H1 (cell line): ENCODE data around the gene ACOT9. TPM values are rescaled to one million over a fixed set of nuclear protein-coding genes. Genes with fewer than 3 reads are reported as not detected.

ENCODE experiments used
- CTCF ChIA-PET: fragments of 300-600 bp; sonication (Branson Sonifier 250); formaldehyde crosslinking; loops from one replicate; lab custom pipeline; 2021; ENCODE audit not compliant: partially characterized antibody; lab: Charles Lee
- POLR2A ChIA-PET: fragments of 300-600 bp; sonication (Branson Sonifier 250); formaldehyde crosslinking; loops from one replicate; lab custom pipeline; 2021; ENCODE audit warnings: inconsistent platforms; ENCODE audit not compliant: partially characterized antibody; lab: Charles Lee
- DNase-seq, 2 experiments: peaks; one replicate each; pipeline versions ENCODE4 v3.0.0 to v3.0.0-alpha.2; 2010 to 2022; ENCODE audit warnings: low spot score in 2 of 2, low read depth in 1 of 2, mixed read lengths in 1 of 2
- FAIRE-seq: peaks from 2 replicates; lab custom pipeline; 2011; peaks lifted over from hg19 to GRCh38; lab: Jason Lieb, UNC
- H2AFZ ChIP-seq: 2 replicates; pipeline ENCODE4 v1.8.1; 2012; ENCODE audit warnings: low read length, inconsistent platforms
- H2AK5ac ChIP-seq: 2 replicates; pipeline ENCODE4 v1.6.1; 2013; ENCODE audit warnings: low read depth, low read length
- H2BK120ac ChIP-seq: replicated peaks from 2 replicates; pipeline ENCODE3; 2013; ENCODE audit warnings: low read depth, low read length, inconsistent platforms
- H2BK12ac ChIP-seq: 2 replicates; pipeline ENCODE4 v1.6.1; 2013; ENCODE audit warnings: low read depth, low read length
- H2BK15ac ChIP-seq: 2 replicates; pipeline ENCODE4 v1.6.1; 2013; ENCODE audit warnings: low read length
- H2BK20ac ChIP-seq: 2 replicates; pipeline ENCODE4 v1.6.1; 2013; ENCODE audit warnings: low read length
- H2BK5ac ChIP-seq: 2 replicates; pipeline ENCODE4 v1.6.1; 2013; ENCODE audit warnings: low read depth, low read length
- H3K14ac ChIP-seq: 2 replicates; pipeline ENCODE4 v1.6.1; 2013; ENCODE audit warnings: inconsistent platforms; ENCODE audit not compliant: insufficient read length
- H3K18ac ChIP-seq: 2 replicates; pipeline ENCODE4 v1.6.1; 2013; ENCODE audit warnings: low read length; ENCODE audit errors: extremely low read depth
- H3K23ac ChIP-seq: 2 replicates; pipeline ENCODE4 v1.6.1; 2013; ENCODE audit warnings: inconsistent platforms; ENCODE audit not compliant: insufficient read length
- H3K23me2 ChIP-seq: 2 replicates; pipeline ENCODE4 v1.6.1; 2013; ENCODE audit warnings: low read depth, low read length
- H3K27ac ChIP-seq: 2 replicates; pipeline ENCODE4 v1.6.1; 2011; ENCODE audit warnings: low read depth, low read length, inconsistent platforms
- H3K27me3 ChIP-seq, 4 experiments: replicated peaks in 1 of 4; 1 replicate in 1 of 4; 2 replicates in 3 of 4; pipeline versions ENCODE4 v1.6.1 to v1.8.1; 2011 to 2013; ENCODE audit warnings: low read length in 3 of 4, mild to moderate bottlenecking in 3 of 4, inconsistent platforms in 2 of 4, mixed read lengths in 2 of 4, moderate library complexity in 1 of 4; ENCODE audit not compliant: control insufficient read depth in 3 of 4, insufficient read depth in 3 of 4; ENCODE audit errors: extremely low read depth in 1 of 4
- H3K36me3 ChIP-seq, 4 experiments: 2 replicates each; pipeline versions ENCODE4 v1.6.1 to v1.8.1; 2011 to 2013; ENCODE audit warnings: mild to moderate bottlenecking in 4 of 4, low read length in 3 of 4, moderate library complexity in 2 of 4, control low read depth in 1 of 4, inconsistent platforms in 1 of 4; ENCODE audit not compliant: insufficient read depth in 4 of 4, control insufficient read depth in 2 of 4
- H3K4ac ChIP-seq: replicated peaks from 2 replicates; pipeline ENCODE3; 2013; ENCODE audit warnings: low read length, low read depth, mixed read lengths, inconsistent platforms; ENCODE audit not compliant: insufficient read length
- H3K4me1 ChIP-seq, 4 experiments: replicated peaks in 1 of 4; 1 replicate in 1 of 4; 2 replicates in 3 of 4; pipeline versions ENCODE4 v1.6.1 to v1.8.1; 2011 to 2013; ENCODE audit warnings: low read length in 3 of 4, inconsistent platforms in 2 of 4, mixed read lengths in 1 of 4; ENCODE audit not compliant: insufficient read depth in 4 of 4, control insufficient read depth in 3 of 4
- H3K4me2 ChIP-seq, 2 experiments: 2 replicates each; pipeline versions ENCODE4 v1.6.1 to v1.8.1; 2011 to 2013; ENCODE audit warnings: low read depth in 2 of 2, low read length in 2 of 2, control low read depth in 1 of 2, inconsistent platforms in 1 of 2, mild to moderate bottlenecking in 1 of 2; ENCODE audit not compliant: insufficient read depth in 1 of 2
- H3K4me3 ChIP-seq, 4 experiments: fragments of 200-600, 300-600 bp in 1 of 4; sonication (generic), shearing (Covaris generic), sonication (Bioruptor Twin) in 1 of 4; 2 replicates each; pipeline versions ENCODE4 v1.5.1 to v1.8.1; 2011 to 2016; ENCODE audit warnings: low read length in 4 of 4, low read depth in 3 of 4, control low read depth in 2 of 4, inconsistent platforms in 2 of 4, mild to moderate bottlenecking in 2 of 4, mixed read lengths in 1 of 4, moderate library complexity in 1 of 4; ENCODE audit not compliant: insufficient read depth in 2 of 4; ENCODE audit errors: extremely low read depth in 1 of 4
- H3K56ac ChIP-seq: replicated peaks from 2 replicates; pipeline ENCODE3; 2013; ENCODE audit warnings: low read depth, mild to moderate bottlenecking, mixed read lengths, low read length, inconsistent platforms; ENCODE audit not compliant: insufficient read length
- H3K79me1 ChIP-seq: 2 replicates; pipeline ENCODE4 v1.6.1; 2013; ENCODE audit warnings: low read depth, low read length, control low read depth
- H3K79me2 ChIP-seq, 2 experiments: 2 replicates each; pipeline versions ENCODE4 v1.6.1 to v1.8.1; 2012 to 2013; ENCODE audit warnings: low read length in 2 of 2, mild to moderate bottlenecking in 2 of 2, inconsistent platforms in 1 of 2; ENCODE audit not compliant: insufficient read depth in 2 of 2, control insufficient read depth in 1 of 2
- H3K9ac ChIP-seq, 4 experiments: replicated peaks in 1 of 4; 1 replicate in 1 of 4; 2 replicates in 3 of 4; pipeline versions ENCODE4 v1.6.1 to v1.8.1; 2011 to 2013; ENCODE audit warnings: low read depth in 3 of 4, low read length in 3 of 4, control low read depth in 2 of 4, mild to moderate bottlenecking in 2 of 4, moderate library complexity in 2 of 4, inconsistent platforms in 1 of 4; ENCODE audit errors: extremely low read depth in 1 of 4
- H3K9me3 ChIP-seq, 2 experiments: 2 replicates each; pipeline versions ENCODE4 v1.6.1 to v1.8.1; 2012 to 2013; ENCODE audit warnings: mild to moderate bottlenecking in 2 of 2, moderate library complexity in 2 of 2, control low read depth in 1 of 2, inconsistent platforms in 1 of 2, low read depth in 1 of 2, low read length in 1 of 2, mixed read lengths in 1 of 2; ENCODE audit not compliant: insufficient read depth in 2 of 2
- H4K20me1 ChIP-seq, 2 experiments: replicated peaks in 1 of 2; 2 replicates each; pipeline versions ENCODE3 to v1.8.1; 2011 to 2013; ENCODE audit warnings: inconsistent platforms in 2 of 2, low read length in 2 of 2, mild to moderate bottlenecking in 1 of 2; ENCODE audit not compliant: insufficient read depth in 2 of 2, control insufficient read depth in 1 of 2
- H4K5ac ChIP-seq: 2 replicates; pipeline ENCODE4 v1.6.1; 2013; ENCODE audit warnings: low read length, low read depth, mixed read lengths, inconsistent platforms; ENCODE audit not compliant: insufficient read length
- H4K8ac ChIP-seq: 2 replicates; pipeline ENCODE4 v1.8.0; 2013; ENCODE audit warnings: mild to moderate bottlenecking, moderate library complexity, low read length, inconsistent platforms; ENCODE audit not compliant: insufficient read depth; ENCODE audit errors: extremely low read depth
- H4K91ac ChIP-seq: replicated peaks from 2 replicates; pipeline ENCODE3; 2013; ENCODE audit warnings: low read length, mixed read lengths, inconsistent platforms; ENCODE audit not compliant: insufficient read length
- HDAC2 ChIP-seq, 2 experiments: fragments of 300-600 bp in 1 of 2; sonication (generic) in 1 of 2; IDR thresholded peaks; 2 replicates each; pipeline ENCODE4 v1.6.1; 2011 to 2012; ENCODE audit warnings: low read depth in 2 of 2, low read length in 2 of 2, mild to moderate bottlenecking in 2 of 2, moderate library complexity in 2 of 2, borderline replicate concordance in 1 of 2, inconsistent platforms in 1 of 2
- WGBS, 2 experiments: shearing (Covaris generic) in 1 of 2; methylation state at CpG; one replicate each; pipeline versions ENCODE4 v1.1.6 to v1.1.7; 2013 to 2015; ENCODE audit warnings: low lambda C conversion rate in 2 of 2, mixed read lengths in 2 of 2, inconsistent platforms in 1 of 2, low coverage in 1 of 2, missing lambda C conversion rate in 1 of 2; ENCODE audit not compliant: insufficient replicate concordance in 2 of 2, insufficient coverage in 1 of 2, insufficient read length in 1 of 2; ENCODE audit errors: extremely low coverage in 1 of 2, missing lambda C conversion rate in 1 of 2; 5-methylcytosine and 5-hydroxymethylcytosine counted together
- polyA plus RNA-seq, 7 experiments: library from polyadenylated mRNA; depleted of rRNA in 3 of 7; stranded (reverse) in 5 of 7; unstranded in 2 of 7; fragments of >200 nt in 5 of 7; fragments of 200-250 nt in 2 of 7; gene quantifications; 1 replicate in 5 of 7; 2 replicates in 1 of 7; 4 replicates in 1 of 7; pipeline versions ENCODE4 v1.2.1 to v1.2.3, GENCODE V29; 2011 to 2013; ENCODE audit warnings: missing spikeins in 2 of 7, mixed read lengths in 2 of 7
- total RNA-seq: library from RNA; stranded (reverse); fragmentation: NEBNext Ultra II Directional; extraction: Animal tissue kit (Norgen Biotek cat#: 25700); gene quantifications from 2 replicates; pipeline ENCODE4 v1.2.1, GENCODE V29; 2021

Gene ACOT9
- total and polyA plus RNA-seq, 2 of the 8 experiments (the other 6 are each of a cell fraction or from before 2014, with no cell fraction given) = 20.7 to 39.5 TPM

GRCh38 chrX:23776363-23776762, 33.3 kb upstream of the ACOT9 start:
- Histone ChIP-seq H2BK120ac (no peak overlapping the region), H3K79me1 (no peaks in the 10 kb centered on the region), H3K56ac (no peak overlapping the region), H4K8ac (no peak overlapping the region), H3K4me1 (no peaks in the 10 kb centered on the region), H2BK12ac (no peak overlapping the region), H3K9ac (no peak overlapping the region), H3K4me3 (no peak overlapping the region)
- CTCF ChIA-PET = no interaction called here
- DNase-seq = no peak
- no peak for TF ChIP-seq HDAC2 (IDR thresholded peaks at IDR 0.05; ENCODE audit: borderline replicate concordance in 1 of 2, low read depth in 2 of 2, low read length in 2 of 2)
- TF ChIP-seq, all 59 proteins: peak for 0
- Histone ChIP-seq H3K18ac (no peak overlapping the region), H2BK5ac (no peak overlapping the region), H3K14ac (no peak overlapping the region), H3K4ac (no peak overlapping the region), H4K20me1 (no peaks in the 10 kb centered on the region), H3K4me2 (no peak overlapping the region), H2BK15ac (no peak overlapping the region), H3K9me3 (no peaks in the 10 kb centered on the region), H3K36me3 (no peaks in the 10 kb centered on the region), H3K79me2 (no peaks in the 10 kb centered on the region), H3K27ac (no peak overlapping the region), H2AK5ac (no peak overlapping the region), H4K5ac (no peak overlapping the region), H3K23ac (no peak overlapping the region), H3K27me3 (no peaks in the 10 kb centered on the region), H4K91ac (no peak overlapping the region), H2BK20ac (no peak overlapping the region), H3K23me2 (no peaks in the 10 kb centered on the region), H2AFZ (no peak overlapping the region)
- 100% methylated on average over 2 of the region's 3 CpGs; no CpG with 5 or more reads in 1 of the 2 experiments for WGBS, 2 experiments
- POLR2A ChIA-PET = no interaction called here
- no peak for FAIRE-seq
